ENCODE measurements around the gene HSF2BP.

DNA sequence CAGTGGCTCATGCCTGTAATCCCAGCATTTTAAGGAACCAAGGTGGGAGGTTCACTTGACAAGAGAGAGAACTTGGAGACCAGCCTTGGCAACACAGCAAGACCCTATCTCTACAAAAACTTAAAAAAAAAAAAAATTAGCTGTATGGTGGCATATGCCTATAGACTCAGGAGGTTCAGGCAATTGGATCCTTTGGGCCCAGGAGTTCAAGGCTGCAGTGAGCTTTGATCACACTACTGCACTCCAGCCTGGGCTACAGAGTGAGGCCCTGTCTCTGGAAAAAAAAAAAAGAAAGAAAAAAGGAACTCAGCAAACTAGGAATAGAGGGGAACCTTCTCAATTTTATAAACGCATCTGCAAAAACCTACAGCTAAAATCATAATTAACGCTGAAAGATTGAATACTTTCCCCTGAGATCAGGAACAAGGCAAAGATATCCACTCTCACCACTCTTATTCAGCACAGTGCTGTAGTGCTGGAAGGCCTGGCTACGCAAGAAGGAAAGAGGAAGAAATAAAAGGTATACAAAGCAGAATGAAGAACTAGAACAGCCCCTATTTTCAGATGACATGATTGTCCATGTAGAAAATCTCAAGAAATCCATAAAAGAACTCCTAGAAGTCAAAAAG lies 21.6 kb downstream of the HSF2BP start:
- no peak for TF ChIP-seq RFX5 (IDR thresholded peaks at IDR 0.05; ENCODE audit: borderline replicate concordance, low read depth, low read length)
- TF ChIP-seq CTCF (IDR thresholded peaks at IDR 0.05; ENCODE audit: control extremely low read depth in 1 of 3, insufficient read depth in 1 of 3, low read depth in 1 of 3, low read length in 3 of 3) = no peak
- TF ChIP-seq YY1 (IDR thresholded peaks at IDR 0.05; ENCODE audit: low read depth, low read length) = no peak
- TF ChIP-seq CREB1 (IDR thresholded peaks at IDR 0.05) = no peak
- no peak for TF ChIP-seq POLR2A (IDR thresholded peaks at IDR 0.05; ENCODE audit: control extremely low read depth in 1 of 2, low read depth in 2 of 2, low read length in 2 of 2)
- TF ChIP-seq SIRT6 (IDR thresholded peaks at IDR 0.05; ENCODE audit: low read length) = no peak
- TF ChIP-seq, protein P1, sequence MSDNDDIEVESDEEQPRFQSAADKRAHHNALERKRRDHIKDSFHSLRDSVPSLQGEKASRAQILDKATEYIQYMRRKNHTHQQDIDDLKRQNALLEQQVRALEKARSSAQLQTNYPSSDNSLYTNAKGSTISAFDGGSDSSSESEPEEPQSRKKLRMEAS (IDR thresholded peaks at IDR 0.05) = no peak
- TF ChIP-seq ATF2 (IDR thresholded peaks at IDR 0.05; ENCODE audit: low read length) = no peak
- TF ChIP-seq EZH2 (IDR thresholded peaks at IDR 0.05; ENCODE audit: low read depth, low read length, severe bottlenecking) = no peak
- no peak for TF ChIP-seq TAF7 (optimal IDR thresholded peaks at IDR 0.05; ENCODE audit: borderline replicate concordance, low read depth, low read length)
- no peak for TF ChIP-seq CBX8 (IDR thresholded peaks at IDR 0.05; ENCODE audit: borderline replicate concordance, low read depth, low read length)
